DOHH2 (cell line): ENCODE results near the gene ARID3B.
"Not testable (repeated sequence)": the region's sequence is repeated elsewhere in the genome, so short reads cannot be mapped to it uniquely, and the experiment has no call there.

Experiments
- H3F3A ChIP-seq: fragments of 200-600 bp; sonication (generic), shearing (Covaris generic); 2 replicates; pipeline ENCODE4 v1.6.0; 2016; ENCODE audit warnings: antibody characterized with exemption, mild to moderate bottlenecking; ENCODE audit not compliant: control insufficient read depth, insufficient read depth
- H3K27ac ChIP-seq: fragments of 200-600 bp; sonication (generic); 2 replicates; pipeline ENCODE4 v1.5.1; 2014; ENCODE audit warnings: low read depth, mild to moderate bottlenecking, low read length, moderate library complexity
- H3K27me3 ChIP-seq: fragments of 200-600 bp; sonication (generic); 2 replicates; pipeline ENCODE4 v1.6.1; 2014; ENCODE audit warnings: mild to moderate bottlenecking, low read length, mixed read lengths; ENCODE audit not compliant: control insufficient read depth
- H3K36me3 ChIP-seq: fragments of 200-600 bp; sonication (generic); 2 replicates; pipeline ENCODE4 v1.6.1; 2014; ENCODE audit warnings: mild to moderate bottlenecking, low read length, moderate library complexity, mixed read lengths; ENCODE audit not compliant: control insufficient read depth
- H3K4me1 ChIP-seq: fragments of 200-600 bp; sonication (generic); 2 replicates; pipeline ENCODE4 v1.6.1; 2014; ENCODE audit warnings: mild to moderate bottlenecking, low read length, mixed read lengths; ENCODE audit not compliant: control insufficient read depth
- H3K4me2 ChIP-seq: fragments of 200-600 bp; sonication (generic); 2 replicates; pipeline ENCODE4 v1.6.0; 2014; ENCODE audit warnings: mild to moderate bottlenecking, low read length, moderate library complexity
- H3K4me3 ChIP-seq: fragments of 200-600 bp; sonication (generic); 2 replicates; pipeline ENCODE4 v1.5.1; 2014; ENCODE audit warnings: mild to moderate bottlenecking, low read length, mixed read lengths
- H3K79me2 ChIP-seq: fragments of 200-600 bp; sonication (generic); 2 replicates; pipeline ENCODE4 v1.6.1; 2014; ENCODE audit warnings: mild to moderate bottlenecking, low read length, mixed read lengths; ENCODE audit not compliant: control insufficient read depth
- H3K9me2 ChIP-seq: fragments of 200-600 bp; sonication (generic); replicated peaks from 2 replicates; pipeline ENCODE4 v1.6.1; 2014; ENCODE audit warnings: mild to moderate bottlenecking, low read length, mixed read lengths; ENCODE audit not compliant: control insufficient read depth
- H3K9me3 ChIP-seq: fragments of 200-600 bp; sonication (generic); 2 replicates; pipeline ENCODE4 v1.6.1; 2014; ENCODE audit warnings: antibody characterized with exemption, low read length, mixed read lengths; ENCODE audit not compliant: control insufficient read depth, insufficient read depth
- H4K20me1 ChIP-seq: fragments of 200-600 bp; sonication (generic); 2 replicates; pipeline ENCODE4 v1.6.0; 2014; ENCODE audit warnings: low read depth, mild to moderate bottlenecking, antibody characterized with exemption, low read length, moderate library complexity; ENCODE audit not compliant: control insufficient read depth, insufficient read depth
- EZH2phosphoT487 ChIP-seq: fragments of 200-600 bp; sonication (generic); IDR thresholded peaks from 2 replicates; pipeline ENCODE4 v1.6.1; 2017; ENCODE audit warnings: borderline replicate concordance, mild to moderate bottlenecking, antibody characterized with exemption, low read length, moderate library complexity, mixed read lengths
- TF ChIP-seq, protein P1 (sequence below): fragments of 200-600 bp; sonication (generic); IDR thresholded peaks from one replicate; pipeline ENCODE4 v1.5.1; 2014; ENCODE audit warnings: antibody characterized with exemption, mild to moderate bottlenecking, low read depth, low read length; ENCODE audit not compliant: poor library complexity, severe bottlenecking

Gene ARID3B

DNA sequence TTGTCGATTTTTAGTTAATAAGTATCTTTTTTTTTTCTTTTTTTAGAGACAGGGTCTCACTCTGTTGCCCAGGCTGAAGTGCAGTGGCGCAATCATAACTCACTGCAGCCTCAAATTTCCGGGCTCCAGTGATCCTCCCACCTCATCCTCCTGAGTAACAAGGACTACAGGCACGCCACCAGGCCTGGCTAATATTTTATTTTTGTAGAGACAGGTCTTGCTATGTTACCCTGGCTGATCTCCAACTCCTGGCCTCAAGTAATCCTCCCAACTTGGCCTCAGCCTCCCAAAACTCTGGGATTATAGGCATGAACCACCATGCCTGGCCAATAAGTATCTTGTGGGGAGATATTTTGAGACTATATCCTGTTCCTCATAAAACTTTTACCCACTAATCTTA lies 29.4 kb upstream of the ARID3B start:
- H3K4me1 ChIP-seq: peaks cover 3% of the 10 kb centered on the region
- H3F3A ChIP-seq: no peaks in the 10 kb centered on the region
- TF ChIP-seq EZH2phosphoT487: no peak
- TF ChIP-seq, protein P1, sequence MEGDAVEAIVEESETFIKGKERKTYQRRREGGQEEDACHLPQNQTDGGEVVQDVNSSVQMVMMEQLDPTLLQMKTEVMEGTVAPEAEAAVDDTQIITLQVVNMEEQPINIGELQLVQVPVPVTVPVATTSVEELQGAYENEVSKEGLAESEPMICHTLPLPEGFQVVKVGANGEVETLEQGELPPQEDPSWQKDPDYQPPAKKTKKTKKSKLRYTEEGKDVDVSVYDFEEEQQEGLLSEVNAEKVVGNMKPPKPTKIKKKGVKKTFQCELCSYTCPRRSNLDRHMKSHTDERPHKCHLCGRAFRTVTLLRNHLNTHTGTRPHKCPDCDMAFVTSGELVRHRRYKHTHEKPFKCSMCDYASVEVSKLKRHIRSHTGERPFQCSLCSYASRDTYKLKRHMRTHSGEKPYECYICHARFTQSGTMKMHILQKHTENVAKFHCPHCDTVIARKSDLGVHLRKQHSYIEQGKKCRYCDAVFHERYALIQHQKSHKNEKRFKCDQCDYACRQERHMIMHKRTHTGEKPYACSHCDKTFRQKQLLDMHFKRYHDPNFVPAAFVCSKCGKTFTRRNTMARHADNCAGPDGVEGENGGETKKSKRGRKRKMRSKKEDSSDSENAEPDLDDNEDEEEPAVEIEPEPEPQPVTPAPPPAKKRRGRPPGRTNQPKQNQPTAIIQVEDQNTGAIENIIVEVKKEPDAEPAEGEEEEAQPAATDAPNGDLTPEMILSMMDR: no peak
- no peaks in the 10 kb centered on the region for H3K27me3 ChIP-seq
- no peaks in the 10 kb centered on the region for H3K9me2 ChIP-seq
- no peak overlapping the region for H3K4me3 ChIP-seq
- no peaks in the 10 kb centered on the region for H3K36me3 ChIP-seq
- H3K9me3 ChIP-seq: no peaks in the 10 kb centered on the region
- H3K4me2 ChIP-seq: no peak overlapping the region
- no peaks in the 10 kb centered on the region for H3K79me2 ChIP-seq
- H4K20me1 ChIP-seq: no peaks in the 10 kb centered on the region
- no peak overlapping the region for H3K27ac ChIP-seq

DNA sequence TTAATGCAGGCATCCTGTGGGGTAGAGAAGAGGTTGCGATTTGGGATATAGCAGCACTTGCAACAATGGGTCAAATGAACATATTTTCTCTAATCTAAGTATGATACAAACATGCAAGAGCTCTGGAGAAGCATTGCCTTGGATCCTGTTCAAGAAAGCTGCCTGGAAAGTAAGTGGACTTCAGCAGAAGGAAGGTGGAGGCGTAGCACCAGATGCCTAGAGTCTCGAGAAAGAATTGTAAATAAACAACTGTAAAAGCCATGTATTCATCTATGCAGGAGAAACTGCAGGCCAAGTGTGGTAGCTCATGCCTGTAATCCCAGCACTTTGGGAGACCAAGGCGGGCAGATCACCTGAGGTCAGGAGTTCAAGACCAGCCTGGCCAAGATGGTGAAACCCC lies 27.0 kb upstream of the ARID3B start:
- H3K4me2 ChIP-seq, H3K79me2 ChIP-seq, H3K27me3 ChIP-seq, H3K9me3 ChIP-seq, H3K36me3 ChIP-seq, H3K27ac ChIP-seq, H3F3A ChIP-seq, H3K4me1 ChIP-seq, H3K4me3 ChIP-seq, H3K9me2 ChIP-seq, H4K20me1 ChIP-seq: not testable (repeated sequence)

DNA sequence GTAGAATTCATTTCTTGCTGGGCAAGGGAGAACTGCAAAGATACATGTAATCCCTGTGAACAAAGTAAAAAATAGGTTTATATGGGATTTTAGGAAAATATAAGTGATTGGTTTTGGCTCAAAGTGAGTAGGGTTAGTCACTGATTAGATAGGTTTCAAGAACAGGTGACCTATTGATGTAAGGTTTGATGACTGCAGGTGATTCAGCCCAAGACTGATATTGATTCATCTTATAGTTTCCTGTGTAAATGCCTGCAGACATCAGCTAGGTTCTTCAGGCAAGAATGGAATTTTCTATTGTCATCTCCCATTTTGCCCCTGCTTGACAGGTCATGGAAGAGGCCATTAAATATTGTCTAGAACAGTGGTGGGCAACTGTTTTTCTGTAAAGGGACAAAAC lies 23.9 kb upstream of the ARID3B start:
- H3K27me3 ChIP-seq: peaks cover 6% of the 10 kb centered on the region; the same call in 1 of the 2 replicates
- no peaks in the 10 kb centered on the region for H3F3A ChIP-seq
- H3K27ac ChIP-seq: no peak overlapping the region
- no peaks in the 10 kb centered on the region for H4K20me1 ChIP-seq
- H3K4me1 ChIP-seq: peaks cover under 1% of the 10 kb centered on the region
- H3K4me3 ChIP-seq: no peak overlapping the region
- H3K4me2 ChIP-seq: no peak overlapping the region
- no peaks in the 10 kb centered on the region for H3K9me2 ChIP-seq
- no peaks in the 10 kb centered on the region for H3K79me2 ChIP-seq
- TF ChIP-seq EZH2phosphoT487: no peak
- TF ChIP-seq, protein P1: no peak
- no peaks in the 10 kb centered on the region for H3K36me3 ChIP-seq
- H3K9me3 ChIP-seq: no peaks in the 10 kb centered on the region

DNA sequence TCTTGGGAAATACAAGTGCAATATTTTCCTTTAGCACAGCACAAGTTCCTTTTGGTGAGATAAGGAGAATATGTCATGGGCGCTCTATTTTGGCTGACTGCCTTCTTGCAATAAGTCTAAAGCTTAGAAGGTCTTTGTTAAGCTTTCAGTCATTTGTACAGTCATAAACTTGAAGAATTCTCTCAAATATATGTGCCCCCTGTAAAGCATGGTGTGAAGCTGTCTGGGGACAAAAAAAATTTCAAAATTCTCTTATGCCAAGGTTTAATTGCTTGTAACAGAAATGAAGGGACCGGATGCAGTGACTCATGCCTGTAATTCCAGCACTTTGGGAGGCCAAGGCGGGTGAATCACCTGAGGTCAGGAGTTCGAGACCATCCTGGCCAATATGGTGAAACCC lies 21.7 kb upstream of the ARID3B start:
- no peaks in the 10 kb centered on the region for H3K4me1 ChIP-seq
- no peaks in the 10 kb centered on the region for H3K9me2 ChIP-seq
- TF ChIP-seq, protein P1: no peak
- TF ChIP-seq EZH2phosphoT487: no peak
- H3F3A ChIP-seq: no peaks in the 10 kb centered on the region
- no peaks in the 10 kb centered on the region for H3K79me2 ChIP-seq
- H4K20me1 ChIP-seq: no peaks in the 10 kb centered on the region
- no peaks in the 10 kb centered on the region for H3K36me3 ChIP-seq
- H3K4me2 ChIP-seq: no peak overlapping the region
- H3K27me3 ChIP-seq: peaks cover 6% of the 10 kb centered on the region; the same call in 1 of the 2 replicates
- H3K27ac ChIP-seq: no peak overlapping the region
- no peaks in the 10 kb centered on the region for H3K9me3 ChIP-seq
- no peak overlapping the region for H3K4me3 ChIP-seq
